Left lung (tissue), 10 donors: ENCODE results near the gene RASL10A. TPM values are rescaled to one million over a fixed set of nuclear protein-coding genes. Genes with fewer than 3 reads are reported as not detected.
A peak's percentile ranks its signal among the peaks of the same experiment; 100 is the strongest.

ENCODE experiments used
- ATAC-seq: fragments of 200-7000 bp; cut with Tn5 transposase; one replicate; pipeline ENCODE4 v1.9.1; 2020; ENCODE audit warnings: moderate library complexity
- DNase-seq, 4 donors: peaks; one replicate each; pipeline ENCODE4 v3.0.0-alpha.2; 2013 to 2020
- H3K27ac ChIP-seq, 2 donors: fragments of 200-600 bp; sonication (generic) in 1 of 2; one replicate each; pipeline versions ENCODE4 v1.5.0 to v1.8.0; 2020 to 2021
- H3K27me3 ChIP-seq, 2 donors: fragments of 200-600 bp; sonication (generic) in 1 of 2; one replicate each; pipeline versions ENCODE4 v1.5.0 to v1.8.0; 2020 to 2021
- H3K36me3 ChIP-seq, 2 donors: fragments of 200-600 bp; sonication (generic) in 1 of 2; one replicate each; pipeline versions ENCODE4 v1.5.0 to v1.8.0; 2020 to 2021
- H3K4me1 ChIP-seq, 2 donors: fragments of 200-600 bp; one replicate each; pipeline ENCODE4 v1.8.0; 2021
- H3K4me3 ChIP-seq, 2 donors: fragments of 200-600 bp; sonication (generic) in 1 of 2; one replicate each; pipeline versions ENCODE4 v1.5.0 to v1.8.0; 2020 to 2021; ENCODE audit warnings: mild to moderate bottlenecking in 1 of 2
- H3K9me3 ChIP-seq, 2 donors: fragments of 200-600 bp; sonication (generic) in 1 of 2; one replicate each; pipeline versions ENCODE4 v1.5.0 to v1.8.0; 2020 to 2021
- CTCF ChIP-seq, 2 donors: fragments of 200-600 bp; sonication (generic) in 1 of 2; IDR thresholded peaks; one replicate each; pipeline versions ENCODE4 v1.5.0 to v1.8.0; 2021; ENCODE audit warnings: antibody characterized with exemption in 2 of 2
- intact Hi-C, 2 donors: fragments of 100-400 bp; cut with DNase I; formaldehyde crosslinking; loops; one replicate each; pipeline versions ENCODE4 v1.11.2 to v1.14.2; 2022
- polyA plus RNA-seq, 6 donors: library from polyadenylated mRNA; unstranded; fragments of 120-200 nt; gene quantifications; one replicate each; pipeline ENCODE4 v1.2.1, GENCODE V29; 2013; ENCODE audit not compliant: insufficient read length in 6 of 6
- total RNA-seq, 2 donors: library from RNA; stranded (reverse); fragmentation: NEBNext Ultra II Directional; extraction: Animal tissue kit (Norgen Biotek cat#: 25700); gene quantifications; one replicate each; pipeline ENCODE4 v1.2.1, GENCODE V29; 2021
- donor health status: DM: no; HTN: yes; CAD: no.
- donor health status: DM: no; HTN: no; CAD: no.

Gene RASL10A
- total and polyA plus RNA-seq, 8 donors: 0.21 to 1.8 (median 0.52) TPM; not detected in 1

GRCh38 chr22:29320546-29320945 is 5.0 kb upstream of the RASL10A start:
- H3K9me3 ChIP-seq: no peaks in the 10 kb centered on the region
- TF ChIP-seq CTCF (IDR thresholded peaks at IDR 0.05): no peak
- no peak overlapping the region for H3K27ac ChIP-seq
- no peaks in the 10 kb centered on the region for H3K36me3 ChIP-seq
- ATAC-seq (no peak), DNase-seq (no peak)
- H3K4me1 ChIP-seq: peaks cover 3 to 5% of the 10 kb centered on the region in 2 donors
- peaks cover 11 to 18% of the 10 kb centered on the region in 2 donors for H3K27me3 ChIP-seq
- intact Hi-C loops: no loop called here
- no peak overlapping the region for H3K4me3 ChIP-seq

DNA sequence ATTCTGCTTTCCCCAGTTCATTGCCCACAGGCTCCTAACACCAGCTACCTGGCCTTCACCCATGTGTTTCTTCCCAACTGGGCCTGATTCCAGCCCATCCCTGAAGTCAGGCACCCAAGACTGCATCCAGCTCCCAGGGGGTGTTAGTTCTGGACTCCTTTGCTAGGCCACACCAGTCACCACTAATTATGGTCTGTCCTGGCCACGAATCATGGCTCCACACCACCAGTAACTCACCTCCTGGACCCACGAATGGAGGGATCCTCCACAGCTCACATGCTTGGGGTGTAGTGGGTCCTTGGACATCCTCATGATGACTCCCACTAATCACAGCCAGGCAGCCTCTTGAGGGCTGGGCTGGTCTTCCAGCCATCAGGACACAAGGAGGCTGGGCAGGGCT is 3.6 kb upstream of the RASL10A start:
- DNase-seq: no peak
- intact Hi-C loops: no loop called here
- no peak overlapping the region for H3K27ac ChIP-seq
- no peaks in the 10 kb centered on the region for H3K36me3 ChIP-seq
- ATAC-seq: no peak
- H3K9me3 ChIP-seq: no peaks in the 10 kb centered on the region
- peaks cover 6 to 20% of the 10 kb centered on the region in 2 donors for H3K4me1 ChIP-seq
- no peak overlapping the region for H3K4me3 ChIP-seq
- peaks cover 26 to 33% of the 10 kb centered on the region in 2 donors for H3K27me3 ChIP-seq
- TF ChIP-seq CTCF (IDR thresholded peaks at IDR 0.05): no peak

DNA sequence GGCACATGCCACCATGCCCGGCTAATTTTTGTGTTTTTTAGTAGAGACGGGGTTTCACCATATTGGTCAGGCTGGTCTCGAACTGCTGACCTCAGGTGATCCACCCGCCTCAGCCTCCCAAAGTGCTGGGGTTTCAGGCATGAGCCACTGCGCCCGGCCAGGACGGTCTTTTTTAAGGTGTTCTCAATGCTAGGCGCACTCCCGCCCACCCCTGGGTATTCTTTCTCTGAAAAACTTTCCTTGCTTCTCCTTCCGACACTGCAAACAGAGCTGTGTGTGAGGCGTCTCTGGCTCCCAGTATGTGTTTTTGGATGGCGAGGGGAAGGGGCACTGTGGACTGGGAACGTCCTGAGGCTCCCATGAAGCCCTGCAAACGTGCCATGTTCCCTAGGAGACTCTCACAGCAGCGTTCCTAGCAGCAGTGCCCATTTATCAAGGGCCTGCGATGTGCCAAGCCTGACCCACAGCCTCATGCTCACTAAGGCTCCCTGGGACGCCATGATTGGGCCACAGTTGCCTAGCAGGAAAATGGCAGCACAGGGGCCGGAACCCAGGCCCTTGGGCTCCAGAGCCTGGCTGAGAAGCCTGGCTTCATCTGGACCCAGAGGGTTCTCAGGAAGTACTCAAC is 2.4 kb upstream of the RASL10A start:
- Histone ChIP-seq H3K4me3 (no peak overlapping the region), H3K9me3 (no peaks in the 10 kb centered on the region), H3K36me3 (no peaks in the 10 kb centered on the region), H3K4me1 (peaks cover 17 to 31% of the 10 kb centered on the region in 2 donors), H3K27ac (no peak overlapping the region), H3K27me3 (peaks cover 35 to 44% of the 10 kb centered on the region in 2 donors)
- TF ChIP-seq CTCF (IDR thresholded peaks at IDR 0.05): no peak
- intact Hi-C loops: no loop called here
- ATAC-seq (no peak), DNase-seq (peak in 1 of 4 donors; percentile 55)

- intact Hi-C loops: no loop called here
- peak in 1 of 4 donors; percentile 40 for DNase-seq
- Histone ChIP-seq H3K4me1 (peaks cover 22 to 43% of the 10 kb centered on the region in 2 donors), H3K27me3 (peaks cover 35 to 50% of the 10 kb centered on the region in 2 donors), H3K9me3 (no peaks in the 10 kb centered on the region), H3K4me3 (no peak overlapping the region), H3K27ac (no peak overlapping the region), H3K36me3 (peaks cover 0 to 11% of the 10 kb centered on the region in 2 donors)
- no peak for TF ChIP-seq CTCF (IDR thresholded peaks at IDR 0.05)
- ATAC-seq: no peak
Observed at GRCh38 chr22:29316141-29316828, 788 bp upstream of the RASL10A start.

- Histone ChIP-seq H3K27ac (no peak overlapping the region), H3K9me3 (no peaks in the 10 kb centered on the region), H3K4me3 (peak overlapping the region; percentile 11 to 26), H3K27me3 (peaks cover 35 to 53% of the 10 kb centered on the region in 2 donors), H3K36me3 (peaks cover 0 to 11% of the 10 kb centered on the region in 2 donors), H3K4me1 (peaks cover 35 to 59% of the 10 kb centered on the region in 2 donors)
- intact Hi-C loops: no loop called here
- DNase-seq (peak in 1 of 4 donors; percentile 74), ATAC-seq (no peak)
- no peak for TF ChIP-seq CTCF (IDR thresholded peaks at IDR 0.05)
Observed at GRCh38 chr22:29314537-29315285, 786 bp downstream of the RASL10A start.
